Endodermal cell (in vitro differentiated cells): ENCODE data around the gene MYO6. TPM values are rescaled to one million over a fixed set of nuclear protein-coding genes. Genes with fewer than 3 reads are reported as not detected.

Experiments used
- DNase-seq: peaks from one replicate; pipeline ENCODE4 v3.0.0-alpha.2; 2017
- H3K27ac ChIP-seq: 2 replicates; pipeline ENCODE4 v1.5.1; 2013; ENCODE audit warnings: mild to moderate bottlenecking, low read depth, low read length, moderate library complexity
- H3K27me3 ChIP-seq: 2 replicates; pipeline ENCODE4 v1.6.1; 2013; ENCODE audit warnings: mild to moderate bottlenecking, low read length, moderate library complexity; ENCODE audit not compliant: insufficient read depth, control insufficient read depth, poor library complexity, severe bottlenecking
- H3K36me3 ChIP-seq: 2 replicates; pipeline ENCODE4 v1.7.0; 2013; ENCODE audit warnings: mild to moderate bottlenecking, low read length, moderate library complexity; ENCODE audit not compliant: control insufficient read depth, insufficient read depth
- H3K4me1 ChIP-seq: one replicate; pipeline ENCODE4 v1.7.0; 2013; ENCODE audit warnings: low read length; ENCODE audit not compliant: control insufficient read depth, insufficient read depth
- H3K4me3 ChIP-seq: 2 replicates; pipeline ENCODE4 v1.5.1; 2013; ENCODE audit warnings: mild to moderate bottlenecking, low read length, moderate library complexity
- H3K9ac ChIP-seq: 2 replicates; pipeline ENCODE4 v1.6.1; 2013; ENCODE audit warnings: mild to moderate bottlenecking, low read length, moderate library complexity; ENCODE audit not compliant: poor library complexity, severe bottlenecking; ENCODE audit errors: extremely low read depth
- H3K9me3 ChIP-seq: 2 replicates; pipeline ENCODE4 v1.6.1; 2013; ENCODE audit warnings: mild to moderate bottlenecking, low read length, moderate library complexity; ENCODE audit not compliant: control insufficient read depth
- H3K27ac Mint-ChIP-seq: 2 replicates; pipeline ENCODE4 v1.8.0; 2020; ENCODE audit warnings: mixed read lengths
- H3K27me3 Mint-ChIP-seq: 2 replicates; pipeline ENCODE4 v1.8.0; 2021; ENCODE audit warnings: mild to moderate bottlenecking, mixed read lengths; ENCODE audit not compliant: insufficient read depth
- H3K36me3 Mint-ChIP-seq: 2 replicates; pipeline ENCODE4 v1.8.0; 2020; ENCODE audit warnings: low read depth, mixed read lengths
- H3K4me1 Mint-ChIP-seq: 2 replicates; pipeline ENCODE4 v1.8.0; 2020; ENCODE audit warnings: mixed read lengths
- H3K4me3 Mint-ChIP-seq: 2 replicates; pipeline ENCODE4 v1.8.0; 2020; ENCODE audit warnings: mild to moderate bottlenecking, moderate library complexity, mixed read lengths
- H3K9me3 Mint-ChIP-seq: 2 replicates; pipeline ENCODE4 v1.8.0; 2020; ENCODE audit warnings: mild to moderate bottlenecking, mixed read lengths
- WGBS, 2 experiments: methylation state at CpG; one replicate each; pipeline versions ENCODE4 v1.1.5 to v1.1.7; 2013; ENCODE audit warnings: missing lambda C conversion rate in 2 of 2, mixed read lengths in 1 of 2; ENCODE audit not compliant: insufficient coverage in 1 of 2, insufficient read length in 1 of 2; 5-methylcytosine and 5-hydroxymethylcytosine counted together
- total RNA-seq, 2 donors: library from RNA; stranded (reverse); fragmentation: NEBNext Ultra II Directional in 1 of 2; extraction: Animal tissue kit (Norgen Biotek cat#: 25700) in 1 of 2; gene quantifications; 2 replicates in 1 of 2; 3 replicates in 1 of 2; pipeline ENCODE4 v1.2.1, GENCODE V29; 2021
- TF ChIP-seq, protein P1 (sequence below): fragments of 200-600 bp; sonication (generic); conservative IDR thresholded peaks from 2 replicates; pipeline ENCODE4 v1.5.0; 2021; ENCODE audit warnings: antibody characterized with exemption, mild to moderate bottlenecking

The MYO6 gene
- total RNA-seq, 2 donors from 2014 or later = 58.7 to 89.9 TPM

DNA sequence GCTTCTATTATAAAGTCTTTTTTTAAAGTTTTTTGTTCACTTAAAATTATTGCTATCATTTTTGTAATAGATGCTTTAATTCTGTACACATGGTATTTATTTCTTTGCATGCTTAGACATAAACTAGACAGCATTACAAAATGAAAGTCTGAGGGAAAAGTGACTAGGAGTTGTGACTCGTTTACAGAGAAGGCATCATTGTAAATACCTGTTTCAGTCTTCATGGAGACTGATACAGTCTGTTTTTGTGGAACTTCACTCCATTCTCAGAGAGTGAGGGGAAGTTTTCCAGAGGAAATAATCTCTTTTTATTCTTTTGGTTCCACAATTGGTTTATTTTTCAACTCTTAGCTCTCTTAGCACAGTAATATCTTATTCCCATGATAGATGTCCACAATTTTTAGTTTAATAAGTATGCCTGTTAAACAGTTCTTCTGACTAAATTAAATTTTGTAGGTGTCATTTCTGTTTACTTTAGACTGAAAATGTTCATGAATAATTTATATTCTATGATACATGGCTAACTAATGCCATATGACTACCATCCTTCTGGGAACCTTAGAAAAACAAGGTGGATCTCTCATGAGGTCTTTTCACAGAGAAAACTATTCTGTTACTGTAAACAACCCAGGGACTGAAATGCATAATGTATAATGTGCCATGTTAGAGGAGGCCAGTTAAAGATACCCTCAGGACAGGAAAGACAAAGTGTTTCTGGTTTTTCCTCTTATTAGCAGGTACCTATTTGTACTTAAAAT is 69.2 kb downstream of the MYO6 start:
- H3K27ac Mint-ChIP-seq = no peak overlapping the region
- H3K27ac ChIP-seq = no peak overlapping the region
- H3K9me3 Mint-ChIP-seq = no peaks in the 10 kb centered on the region

DNA sequence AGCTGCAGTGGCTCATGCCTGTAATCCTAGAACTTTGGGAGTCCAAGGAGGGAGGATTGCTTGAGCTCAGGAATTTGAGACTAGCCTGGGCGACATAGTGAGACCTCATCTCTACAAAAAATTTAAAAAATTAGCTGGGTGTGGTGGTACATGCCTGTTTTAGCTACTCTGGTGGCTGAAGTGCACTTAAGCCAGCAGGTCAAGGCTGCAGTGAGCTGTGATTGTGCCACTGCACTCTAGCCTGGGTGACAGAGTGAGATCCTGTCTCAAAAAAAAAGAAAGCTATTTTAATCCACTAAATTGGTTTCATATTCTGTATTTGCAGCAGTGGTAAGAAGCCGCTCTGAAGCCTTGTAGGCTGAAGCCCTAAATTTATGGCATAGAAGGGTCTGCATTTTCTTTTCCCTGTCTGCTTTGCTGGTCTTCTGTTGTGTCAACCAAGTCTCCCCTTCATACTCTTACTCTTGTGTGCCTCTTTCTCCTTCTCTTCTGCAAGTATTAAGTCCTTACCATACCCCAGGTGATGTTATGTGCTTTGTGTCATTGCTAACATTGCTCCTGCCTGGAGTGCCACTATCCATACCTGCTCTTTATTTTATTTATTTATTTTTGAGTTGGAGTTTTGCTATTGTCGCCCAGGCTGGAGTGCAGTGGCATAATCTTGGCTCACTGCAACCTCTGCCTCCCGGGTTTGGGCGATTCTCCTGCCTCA is 70.9 kb downstream of the MYO6 start:
- WGBS, 2 experiments = 82 to 93% methylated on average over 3 to 5 of the region's 5 CpGs
- TF ChIP-seq, protein P1, sequence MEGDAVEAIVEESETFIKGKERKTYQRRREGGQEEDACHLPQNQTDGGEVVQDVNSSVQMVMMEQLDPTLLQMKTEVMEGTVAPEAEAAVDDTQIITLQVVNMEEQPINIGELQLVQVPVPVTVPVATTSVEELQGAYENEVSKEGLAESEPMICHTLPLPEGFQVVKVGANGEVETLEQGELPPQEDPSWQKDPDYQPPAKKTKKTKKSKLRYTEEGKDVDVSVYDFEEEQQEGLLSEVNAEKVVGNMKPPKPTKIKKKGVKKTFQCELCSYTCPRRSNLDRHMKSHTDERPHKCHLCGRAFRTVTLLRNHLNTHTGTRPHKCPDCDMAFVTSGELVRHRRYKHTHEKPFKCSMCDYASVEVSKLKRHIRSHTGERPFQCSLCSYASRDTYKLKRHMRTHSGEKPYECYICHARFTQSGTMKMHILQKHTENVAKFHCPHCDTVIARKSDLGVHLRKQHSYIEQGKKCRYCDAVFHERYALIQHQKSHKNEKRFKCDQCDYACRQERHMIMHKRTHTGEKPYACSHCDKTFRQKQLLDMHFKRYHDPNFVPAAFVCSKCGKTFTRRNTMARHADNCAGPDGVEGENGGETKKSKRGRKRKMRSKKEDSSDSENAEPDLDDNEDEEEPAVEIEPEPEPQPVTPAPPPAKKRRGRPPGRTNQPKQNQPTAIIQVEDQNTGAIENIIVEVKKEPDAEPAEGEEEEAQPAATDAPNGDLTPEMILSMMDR = no peak
- H3K9me3 Mint-ChIP-seq = no peaks in the 10 kb centered on the region
- Histone ChIP-seq H3K9me3 (no peaks in the 10 kb centered on the region), H3K36me3 (peaks cover 33% of the 10 kb centered on the region), H3K27ac (no peak overlapping the region), H3K27me3 (no peaks in the 10 kb centered on the region), H3K4me3 (no peak overlapping the region), H3K4me1 (no peaks in the 10 kb centered on the region), H3K9ac (no peak overlapping the region)
- H3K4me1 Mint-ChIP-seq = peaks cover 3% of the 10 kb centered on the region
- H3K27ac Mint-ChIP-seq = no peak overlapping the region
- no peaks in the 10 kb centered on the region for H3K27me3 Mint-ChIP-seq
- no peak overlapping the region for H3K4me3 Mint-ChIP-seq
- no peak for DNase-seq
- peaks cover 14% of the 10 kb centered on the region for H3K36me3 Mint-ChIP-seq

More for the DNA sequence above, 69.2 kb downstream of the MYO6 start:
- Histone ChIP-seq H3K27me3 (no peaks in the 10 kb centered on the region), H3K4me1 (peaks cover 5% of the 10 kb centered on the region), H3K4me3 (no peak overlapping the region), H3K9me3 (no peaks in the 10 kb centered on the region), H3K36me3 (peaks cover 25% of the 10 kb centered on the region), H3K9ac (no peak overlapping the region)
- DNase-seq = no peak
- Mint-ChIP-seq H3K27me3 (no peaks in the 10 kb centered on the region), H3K4me3 (no peak overlapping the region), H3K4me1 (peaks cover 9% of the 10 kb centered on the region), H3K36me3 (peaks cover 12% of the 10 kb centered on the region)
- TF ChIP-seq, protein P1 = no peak
- 97 to 100% methylated on average over 1 of the region's 1 CpG for WGBS, 2 experiments

DNA sequence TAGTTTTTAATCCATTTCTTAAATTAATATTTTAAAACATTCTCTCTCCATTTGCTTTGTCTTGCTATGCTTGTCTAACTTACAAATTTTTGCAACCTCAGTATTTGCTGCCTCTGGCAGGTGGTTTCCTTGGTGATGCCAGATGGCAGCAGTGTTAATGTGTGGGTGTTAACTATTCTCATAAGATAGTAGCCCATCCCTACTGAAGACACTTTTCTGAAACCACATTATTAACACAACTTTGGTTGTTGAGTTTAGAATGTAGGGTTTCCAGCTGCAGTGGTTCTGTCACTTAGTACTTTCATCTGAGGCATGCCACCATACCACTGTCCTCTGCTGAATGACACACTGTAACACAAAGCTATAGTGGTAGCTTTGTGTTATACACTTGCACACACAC is 75.1 kb downstream of the MYO6 start:
- peaks cover 16% of the 10 kb centered on the region for H3K36me3 ChIP-seq
- DNase-seq = no peak
- H3K9ac ChIP-seq = no peak overlapping the region
- no peaks in the 10 kb centered on the region for H3K27me3 ChIP-seq
- peaks cover 5% of the 10 kb centered on the region for H3K36me3 Mint-ChIP-seq
- H3K9me3 Mint-ChIP-seq = no peaks in the 10 kb centered on the region
- H3K27me3 Mint-ChIP-seq = no peaks in the 10 kb centered on the region
- no peak overlapping the region for H3K27ac ChIP-seq
- H3K4me1 ChIP-seq = no peaks in the 10 kb centered on the region
- H3K4me1 Mint-ChIP-seq = peaks cover 3% of the 10 kb centered on the region
- no peaks in the 10 kb centered on the region for H3K9me3 ChIP-seq
- H3K4me3 ChIP-seq = no peak overlapping the region
- H3K27ac Mint-ChIP-seq = no peak overlapping the region
- TF ChIP-seq, protein P1 = no peak
- H3K4me3 Mint-ChIP-seq = no peak overlapping the region
